GM18505 (cell line): ENCODE measurements around the gene OVCH1.

Experiments
- ATAC-seq: cut with Tn5 transposase; IDR thresholded peaks from one replicate; pipeline ENCODE4 v1.9.1; 2021; ENCODE audit not compliant: unreplicated experiment
- POLR2A ChIP-seq: IDR thresholded peaks from 4 replicates; pipeline ENCODE4 v1.6.1; 2011; ENCODE audit warnings: borderline replicate concordance; ENCODE audit not compliant: insufficient read depth, insufficient read length; ENCODE audit errors: extremely low read depth

Gene OVCH1

DNA sequence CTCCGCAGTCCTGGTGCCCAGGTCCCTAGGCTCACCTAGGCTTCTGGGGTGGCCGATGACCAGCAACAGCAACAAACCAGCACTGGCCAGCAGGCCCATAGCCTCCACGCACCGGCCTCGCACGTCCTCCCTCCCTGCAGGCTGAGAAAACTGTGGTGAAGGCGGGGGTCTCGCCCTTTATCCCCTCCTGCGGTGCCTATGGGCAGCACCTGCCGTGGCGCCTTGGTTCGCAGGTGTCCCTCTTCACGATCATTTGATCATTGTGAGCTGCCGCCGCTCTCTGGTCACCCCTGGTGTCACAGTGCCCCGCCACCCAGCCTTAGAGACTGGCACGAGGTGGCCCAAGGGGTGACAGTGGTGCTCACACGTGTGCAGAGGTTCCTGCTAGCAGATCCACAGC, at the start of gene OVCH1:
Gene OVCH1 (minus strand): TSS at position 99 of the 400 bp plus-strand sequence. CDS start 0 bp downstream, at position 99.
- ATAC-seq: no peak
- TF ChIP-seq POLR2A: no peak

DNA sequence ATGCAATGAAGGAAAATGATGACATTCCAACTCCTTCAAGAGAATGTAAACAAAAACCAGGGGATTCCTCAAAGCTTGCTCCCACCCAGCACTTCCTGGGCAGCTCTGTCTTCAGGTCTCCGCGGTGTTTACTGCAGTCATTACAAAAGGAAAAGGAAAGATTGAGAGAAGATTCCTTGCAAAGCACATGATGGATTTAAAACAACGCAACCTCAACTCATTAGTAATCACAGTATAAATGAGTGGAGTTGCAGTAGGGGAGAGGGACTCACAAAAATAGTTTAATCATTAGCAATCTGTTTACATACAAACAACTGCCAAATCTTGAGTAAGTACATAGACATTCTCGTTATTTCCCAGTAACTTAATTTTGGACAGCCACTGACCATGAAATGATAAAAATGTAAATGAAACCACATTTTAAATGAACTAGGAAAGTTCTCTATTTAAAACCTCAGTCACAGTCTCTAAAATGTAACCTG, 49.7 kb upstream of the OVCH1 start:
- ATAC-seq: no peak
- TF ChIP-seq POLR2A: no peak

DNA sequence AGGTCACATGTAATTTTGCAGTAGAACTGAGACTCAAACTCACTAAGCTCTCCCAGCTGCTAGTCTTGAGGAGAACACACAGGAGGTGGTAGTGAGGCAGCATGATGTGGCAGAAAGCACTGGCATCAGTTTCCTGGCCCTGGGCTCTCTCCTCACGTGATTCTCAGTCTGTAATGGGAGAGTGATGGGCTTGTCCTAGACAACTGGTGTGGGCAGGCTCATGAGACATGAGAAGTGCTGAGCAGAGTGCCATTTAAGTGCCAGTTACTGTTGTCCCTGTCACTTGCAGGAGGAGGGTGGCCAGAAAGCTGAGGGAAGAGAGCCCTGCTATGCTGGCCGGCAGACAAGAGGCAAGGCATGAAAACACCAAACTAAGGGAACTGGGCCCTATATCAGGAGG, 48.5 kb upstream of the OVCH1 start:
- no peak for ATAC-seq
- TF ChIP-seq POLR2A: no peak

DNA sequence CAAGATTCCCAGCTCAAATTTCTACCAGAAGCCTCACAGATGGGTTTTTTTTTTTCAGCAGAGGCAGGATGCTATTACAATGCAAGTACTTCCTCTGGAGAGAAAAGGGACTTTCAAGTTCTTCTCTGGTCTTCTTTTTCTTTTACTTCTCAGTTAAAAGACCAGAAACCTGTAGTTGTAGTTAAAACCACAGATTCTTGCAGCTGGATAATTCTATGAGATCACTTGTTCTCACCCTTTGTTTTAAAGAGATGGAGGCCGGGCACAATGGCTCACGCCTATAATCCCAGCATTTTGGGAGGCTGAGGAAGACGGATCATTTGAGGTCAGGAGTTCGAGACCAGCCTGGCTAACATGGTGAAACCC, 47.6 kb upstream of the OVCH1 start:
- ATAC-seq: peak; percentile 83
- TF ChIP-seq POLR2A: no peak

DNA sequence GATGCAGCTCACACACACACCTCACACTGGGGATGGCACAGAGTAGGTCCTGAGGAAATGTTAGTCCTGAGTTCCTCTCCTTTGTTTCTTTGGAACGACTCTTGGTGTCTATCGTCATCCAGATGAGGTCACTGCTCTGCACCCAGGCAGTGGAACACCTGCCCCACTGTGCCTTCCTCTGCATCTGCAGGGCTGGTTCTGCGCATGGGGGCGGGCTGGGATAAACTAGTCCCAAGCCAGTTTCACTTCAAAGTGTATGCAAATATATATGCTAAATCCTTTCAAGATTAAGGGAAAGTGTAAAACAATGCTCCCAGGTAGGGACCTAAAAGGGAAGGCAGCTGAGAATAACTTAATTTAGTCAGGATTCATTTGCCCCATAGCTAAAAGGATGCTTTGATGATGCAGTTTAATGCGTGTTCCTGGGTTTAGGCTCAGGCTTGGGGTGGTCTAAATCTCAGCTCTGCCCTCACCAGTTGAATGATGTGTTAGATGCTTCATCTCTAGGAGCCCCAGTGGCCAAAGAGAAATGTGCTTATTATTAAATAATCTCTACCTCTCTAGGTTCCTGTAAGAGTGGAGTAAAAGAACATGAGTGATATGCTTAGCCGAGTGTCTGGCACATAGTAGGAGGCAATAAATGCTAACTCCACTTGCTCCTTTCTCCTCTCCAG, 47.1 kb upstream of the OVCH1 start:
- peak; percentile 30 for ATAC-seq

DNA sequence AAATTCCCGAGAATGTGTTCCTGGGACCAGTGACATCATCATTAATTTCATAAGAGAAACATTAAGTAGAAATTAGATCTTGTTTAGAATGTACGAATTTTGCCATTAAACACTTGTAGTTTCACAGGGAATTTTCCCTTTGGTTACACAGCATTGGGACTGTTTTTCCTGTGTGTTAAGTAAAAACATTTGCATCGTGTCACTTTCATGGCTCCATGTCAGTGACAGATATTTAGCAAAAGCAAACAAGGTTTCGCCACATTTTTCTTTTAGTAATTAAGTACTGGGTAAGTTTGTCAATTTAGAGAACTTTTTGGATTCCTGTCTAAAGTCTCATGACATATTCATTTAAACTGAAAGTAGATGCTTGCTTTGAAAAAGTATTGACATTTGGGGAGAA, 45.5 kb upstream of the OVCH1 start:
- no peak for TF ChIP-seq POLR2A
- no peak for ATAC-seq

More for the DNA sequence above, 47.1 kb upstream of the OVCH1 start:
- no peak for TF ChIP-seq POLR2A

DNA sequence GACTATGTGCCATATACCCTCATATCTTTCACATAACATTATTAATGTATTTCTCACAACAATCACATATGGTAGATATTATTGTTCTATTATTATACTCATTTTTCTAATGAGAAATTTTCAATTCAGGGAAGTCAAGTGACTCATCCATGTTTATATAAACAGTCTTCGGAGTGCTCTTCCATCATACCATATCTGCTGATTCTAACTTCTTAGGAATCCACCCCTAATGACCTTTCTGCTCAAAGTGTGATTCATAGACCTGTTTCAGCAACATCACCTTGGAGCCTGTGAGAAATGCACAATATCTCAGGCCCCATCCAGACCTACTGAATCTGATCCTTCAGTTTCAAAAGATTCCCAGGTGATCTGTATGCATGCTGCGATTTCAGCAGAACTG, 39.8 kb upstream of the OVCH1 start:
- no peak for ATAC-seq
- TF ChIP-seq POLR2A: no peak

DNA sequence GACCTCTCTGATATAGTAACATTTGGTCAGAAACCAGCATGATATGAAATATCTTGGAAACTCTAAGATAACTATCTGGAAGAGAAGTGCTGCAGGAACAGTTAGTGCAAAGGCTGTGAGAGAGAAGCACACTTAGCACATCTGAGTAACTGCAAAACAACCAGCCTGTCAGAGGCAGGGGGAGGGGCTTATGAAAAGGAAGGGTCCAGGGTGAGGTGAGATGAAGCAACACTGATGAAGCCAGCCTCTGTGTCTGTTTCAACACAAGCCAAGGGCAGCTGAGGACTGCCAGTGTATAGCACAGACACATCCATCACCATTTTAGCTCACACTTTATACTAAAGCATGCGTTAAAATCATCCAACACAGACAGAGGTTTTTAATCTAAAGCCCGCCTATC, 37.4 kb upstream of the OVCH1 start:
- no peak for ATAC-seq
- TF ChIP-seq POLR2A: no peak

GRCh38 chr12:29533815-29534489, 36.5 kb upstream of the OVCH1 start:
- TF ChIP-seq POLR2A: no peak
- ATAC-seq: no peak

- TF ChIP-seq POLR2A: no peak
- ATAC-seq: no peak
These were observed 34.0 kb upstream of the OVCH1 start for GRCh38 chr12:29531471-29531870.

GRCh38 chr12:29530436-29530835, 33.0 kb upstream of the OVCH1 start:
- ATAC-seq: no peak
- no peak for TF ChIP-seq POLR2A

- TF ChIP-seq POLR2A: no peak
These were observed 30.7 kb upstream of the OVCH1 start for GRCh38 chr12:29528161-29528560.

DNA sequence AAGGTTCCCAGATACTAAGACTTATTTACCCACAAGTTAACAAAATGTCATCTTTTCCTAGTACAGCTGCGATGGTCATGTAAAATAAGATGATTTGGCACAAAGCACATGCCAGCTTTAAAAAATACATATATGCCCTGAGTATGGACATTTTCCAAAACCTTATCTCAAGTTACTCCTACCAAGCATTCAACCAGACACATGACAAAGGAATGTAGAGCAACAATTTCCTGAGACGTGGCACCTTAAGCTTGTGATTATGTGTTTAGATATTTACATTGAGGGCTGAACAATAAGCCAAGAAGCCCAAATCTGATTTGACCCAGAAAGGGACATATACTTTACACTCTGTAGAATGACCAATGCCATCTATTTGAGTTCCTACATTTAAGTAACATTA, 24.5 kb upstream of the OVCH1 start:
- TF ChIP-seq POLR2A: no peak
- no peak for ATAC-seq

More at GRCh38 chr12:29528161-29528560, 30.7 kb upstream of the OVCH1 start:
- no peak for ATAC-seq

DNA sequence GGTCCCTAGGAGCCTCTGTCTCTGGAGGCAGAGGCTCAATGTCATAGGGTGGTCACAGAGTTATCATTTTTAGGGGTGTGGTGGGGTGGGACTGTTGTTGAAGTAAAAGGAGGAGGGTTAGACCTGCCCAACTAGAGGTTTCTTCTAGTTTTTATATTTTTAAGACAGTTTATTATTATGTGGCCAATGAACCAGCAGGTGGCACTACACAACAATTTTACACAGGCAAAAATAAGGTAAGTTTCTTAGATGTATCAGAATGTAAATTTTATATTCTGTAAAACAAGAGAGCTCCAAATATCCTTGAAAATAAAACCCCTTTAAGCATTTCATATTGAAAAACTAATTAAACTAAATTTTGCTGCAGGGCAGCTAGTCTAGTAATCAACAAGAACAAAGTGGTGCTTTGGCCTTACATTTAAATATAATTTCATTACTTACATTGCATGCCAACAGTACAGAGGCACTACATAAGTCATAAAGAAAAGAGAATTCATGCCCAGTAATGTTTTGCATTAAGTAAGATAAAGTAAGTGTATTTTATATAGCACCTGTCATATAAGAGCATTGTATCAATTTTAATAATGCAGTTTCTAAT, 22.2 kb upstream of the OVCH1 start:
- ATAC-seq: no peak
- no peak for TF ChIP-seq POLR2A
